Uterus (tissue), 2 donors: Measurements from ENCODE around the gene FOXP4.

Experiments
- CTCF ChIP-seq, 4 experiments: fragments of 200-600 bp in 2 of 4; fragments of 450-650 bp in 2 of 4; sonication (generic) in 2 of 4; IDR thresholded peaks; one replicate each; pipeline ENCODE4 v1.5.1; 2016 to 2019; ENCODE audit warnings: antibody characterized with exemption in 4 of 4, mild to moderate bottlenecking in 2 of 4, moderate library complexity in 1 of 4
- POLR2A ChIP-seq, 2 donors: fragments of 450-650 bp; IDR thresholded peaks; one replicate each; pipeline ENCODE4 v1.6.1; 2016; ENCODE audit warnings: antibody characterized with exemption in 2 of 2, mild to moderate bottlenecking in 1 of 2, moderate library complexity in 1 of 2

DNA sequence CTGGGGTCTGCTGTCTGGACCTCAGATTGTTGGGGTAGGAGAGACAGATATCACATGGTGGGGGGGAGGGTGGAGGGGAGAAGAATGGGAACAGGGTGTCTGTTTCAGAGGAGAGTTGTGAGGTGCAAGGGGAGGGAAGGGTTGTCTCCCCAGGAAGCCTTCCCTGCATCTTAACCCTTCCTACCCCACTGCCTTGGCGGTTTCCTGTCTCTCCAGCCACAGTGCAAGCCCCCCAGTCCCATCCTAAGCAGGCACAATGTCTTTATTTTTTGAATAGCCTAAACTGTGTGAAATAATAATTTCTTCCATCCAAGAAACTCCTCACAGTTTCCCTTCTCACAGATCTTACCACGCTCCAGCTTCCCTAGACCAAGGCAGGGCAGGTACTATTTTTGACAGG, 3.5 kb downstream of the FOXP4 start:
- TF ChIP-seq CTCF (IDR thresholded peaks at IDR 0.05) (no peak), POLR2A (IDR thresholded peaks at IDR 0.05) (no peak)
